Keratinocyte (primary cell): ENCODE data around the gene THSD8.

ENCODE experiments used
- EZH2 ChIP-seq: IDR thresholded peaks from one replicate; pipeline ENCODE4 v1.6.1; 2012; ENCODE audit warnings: inconsistent platforms, mild to moderate bottlenecking, low read length, moderate library complexity
- TF ChIP-seq, protein P1 (sequence below), 3 experiments: IDR thresholded peaks in 1 of 3; conservative IDR thresholded peaks in 1 of 3; optimal IDR thresholded peaks in 1 of 3; 2 replicates in 2 of 3; 3 replicates in 1 of 3; pipeline versions ENCODE3 to v1.5.1; 2011; ENCODE audit warnings: low read length in 3 of 3, mild to moderate bottlenecking in 3 of 3, moderate library complexity in 2 of 3, control low read depth in 1 of 3, inconsistent platforms in 1 of 3; ENCODE audit not compliant: insufficient read depth in 2 of 3; ENCODE audit errors: extremely low read depth in 1 of 3

DNA sequence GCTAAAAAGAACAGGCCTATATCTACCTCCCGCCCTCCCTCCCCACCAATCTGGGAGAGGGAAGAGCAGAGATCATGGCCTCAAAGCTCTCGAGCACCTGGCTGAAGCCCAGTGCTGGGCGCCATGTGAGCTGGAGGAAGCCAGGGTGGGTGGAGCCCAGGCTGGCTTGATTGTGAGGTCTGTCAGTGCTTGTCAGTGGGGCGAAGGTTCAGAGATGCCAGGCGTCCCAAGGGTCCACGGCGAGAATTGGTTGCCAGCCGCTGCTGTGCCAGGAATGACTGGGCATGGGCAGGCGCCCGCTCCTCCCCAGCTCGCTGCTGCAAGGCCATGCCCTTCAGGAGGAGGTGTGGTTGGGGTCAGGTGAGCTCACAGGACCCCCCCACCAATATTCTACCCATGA is 38.8 kb upstream of the THSD8 start:
- TF ChIP-seq, protein P1, sequence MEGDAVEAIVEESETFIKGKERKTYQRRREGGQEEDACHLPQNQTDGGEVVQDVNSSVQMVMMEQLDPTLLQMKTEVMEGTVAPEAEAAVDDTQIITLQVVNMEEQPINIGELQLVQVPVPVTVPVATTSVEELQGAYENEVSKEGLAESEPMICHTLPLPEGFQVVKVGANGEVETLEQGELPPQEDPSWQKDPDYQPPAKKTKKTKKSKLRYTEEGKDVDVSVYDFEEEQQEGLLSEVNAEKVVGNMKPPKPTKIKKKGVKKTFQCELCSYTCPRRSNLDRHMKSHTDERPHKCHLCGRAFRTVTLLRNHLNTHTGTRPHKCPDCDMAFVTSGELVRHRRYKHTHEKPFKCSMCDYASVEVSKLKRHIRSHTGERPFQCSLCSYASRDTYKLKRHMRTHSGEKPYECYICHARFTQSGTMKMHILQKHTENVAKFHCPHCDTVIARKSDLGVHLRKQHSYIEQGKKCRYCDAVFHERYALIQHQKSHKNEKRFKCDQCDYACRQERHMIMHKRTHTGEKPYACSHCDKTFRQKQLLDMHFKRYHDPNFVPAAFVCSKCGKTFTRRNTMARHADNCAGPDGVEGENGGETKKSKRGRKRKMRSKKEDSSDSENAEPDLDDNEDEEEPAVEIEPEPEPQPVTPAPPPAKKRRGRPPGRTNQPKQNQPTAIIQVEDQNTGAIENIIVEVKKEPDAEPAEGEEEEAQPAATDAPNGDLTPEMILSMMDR (optimal IDR thresholded peaks at IDR 0.05 in 1 of 3, IDR thresholded peaks at IDR 0.05 in 1 of 3, conservative IDR thresholded peaks at IDR 0.05 in 1 of 3; ENCODE audit: extremely low read depth in 1 of 3, insufficient read depth in 2 of 3, low read length in 3 of 3): no peak
- TF ChIP-seq EZH2: no peak
